K562 (cell line): ENCODE data around the gene HK1. TPM values are rescaled to one million over a fixed set of nuclear protein-coding genes. Genes with fewer than 3 reads are reported as not detected.
A peak's percentile ranks its signal among the peaks of the same experiment; 100 is the strongest.

Experiments used
- CLOCK ChIP-seq: fragments of 250-450 bp; sonication (Bioruptor Pico); IDR thresholded peaks from 2 replicates; pipeline ENCODE4 v1.4.0; 2020; ENCODE audit warnings: mild to moderate bottlenecking, moderate library complexity, borderline replicate concordance
- CUX1 ChIP-seq: fragments of 200-800 bp; sonication (Bioruptor generic); IDR thresholded peaks from 2 replicates; pipeline ENCODE4 v1.6.1; 2016; ENCODE audit warnings: missing genetic modification characterization, missing compliant biosample characterization
- GTF2B ChIP-seq: IDR thresholded peaks from 2 replicates; pipeline ENCODE4 v1.6.1; 2011; ENCODE audit not compliant: insufficient read length; ENCODE audit errors: extremely low read depth
- GTF2E2 ChIP-seq: fragments of 200-800 bp; sonication (Bioruptor generic); IDR thresholded peaks from 2 replicates; pipeline ENCODE4 v1.6.1; 2016; ENCODE audit warnings: missing genetic modification characterization, missing compliant biosample characterization
- L3MBTL2 ChIP-seq: fragments of 450-650 bp; IDR thresholded peaks from 2 replicates; pipeline ENCODE4 v1.6.1; 2016; ENCODE audit warnings: mild to moderate bottlenecking, moderate library complexity
- MAZ ChIP-seq, 2 experiments: fragments of 450-650 bp in 1 of 2; sonication (generic) in 1 of 2; formaldehyde crosslinking; IDR thresholded peaks in 1 of 2; conservative IDR thresholded peaks in 1 of 2; 2 replicates each; pipeline versions ENCODE4 v1.4.0 to v1.5.0; 2020; ENCODE audit warnings: mild to moderate bottlenecking in 1 of 2, missing genetic modification reagents in 1 of 2
- MTA1 ChIP-seq: fragments of 450-650 bp; IDR thresholded peaks from 2 replicates; pipeline ENCODE4 v1.6.1; 2017; ENCODE audit warnings: borderline replicate concordance
- NEUROD1 ChIP-seq: fragments of 150-350 bp; IDR thresholded peaks from 2 replicates; pipeline ENCODE4 v1.6.1; 2014; ENCODE audit warnings: borderline replicate concordance, low read length, low read depth; ENCODE audit not compliant: partially characterized antibody
- NR4A1 ChIP-seq, 2 experiments: fragments of 250-450 bp in 1 of 2; fragments of 450-650 bp in 1 of 2; sonication (Bioruptor Pico) in 1 of 2; IDR thresholded peaks; 2 replicates each; pipeline versions ENCODE4 v1.4.0 to v1.6.1; 2016 to 2020; ENCODE audit warnings: mild to moderate bottlenecking in 2 of 2, missing compliant biosample characterization in 1 of 2, missing genetic modification characterization in 1 of 2, moderate library complexity in 1 of 2
- NRF1 ChIP-seq, 2 experiments: fragments of 450-650 bp; IDR thresholded peaks in 1 of 2; conservative IDR thresholded peaks in 1 of 2; 2 replicates each; pipeline ENCODE4 v1.6.1; 2014; ENCODE audit warnings: mild to moderate bottlenecking in 2 of 2
- PBX2 ChIP-seq, 2 experiments: IDR thresholded peaks in 1 of 2; conservative IDR thresholded peaks in 1 of 2; 2 replicates each; pipeline ENCODE4 v1.6.1; 2016; ENCODE audit warnings: low read depth in 2 of 2, mild to moderate bottlenecking in 1 of 2, missing compliant biosample characterization in 1 of 2, missing genetic modification characterization in 1 of 2, moderate library complexity in 1 of 2
- RBBP5 ChIP-seq: fragments of 200-600 bp; sonication (generic); IDR thresholded peaks from 2 replicates; pipeline ENCODE4 v1.6.1; 2012; ENCODE audit warnings: borderline replicate concordance, mild to moderate bottlenecking, low read length, control low read depth, inconsistent platforms; ENCODE audit not compliant: insufficient read depth, poor library complexity, severe bottlenecking
- SMC3 ChIP-seq: conservative IDR thresholded peaks from 2 replicates; pipeline ENCODE4 v1.6.1; 2011; ENCODE audit warnings: low read depth, low read length, improper control_type of control experiment; ENCODE audit not compliant: insufficient read depth
- ZNF57 ChIP-seq: fragments of 450-650 bp; formaldehyde crosslinking; IDR thresholded peaks from 2 replicates; pipeline ENCODE4 v1.4.0; 2020; ENCODE audit warnings: mild to moderate bottlenecking, moderate library complexity
- polyA plus RNA-seq, 8 experiments: library from polyadenylated mRNA; depleted of rRNA in 4 of 8; stranded (reverse) in 5 of 8; unstranded in 3 of 8; fragments of >200 nt; fragmentation: Nextera tagmentation in 2 of 8; fragmentation: Illumina TruSeq in 1 of 8; extraction: Ambion mirVana in 2 of 8; extraction: Trizol in 1 of 8; gene quantifications; 2 replicates each; pipeline versions ENCODE4 v1.2.1 to v1.2.3, GENCODE V29; 2011 to 2014; ENCODE audit warnings: inconsistent platforms in 1 of 8, missing spikeins in 1 of 8
- total RNA-seq, 7 experiments: library from RNA; depleted of rRNA in 6 of 7; stranded (reverse); fragments of >200 nt in 6 of 7; fragmentation: Illumina TruSeq in 2 of 7; extraction: Trizol in 2 of 7; gene quantifications; 2 replicates each; pipeline versions ENCODE4 v1.2.1 to v1.2.3, GENCODE V29; 2011 to 2021; ENCODE audit warnings: low replicate concordance in 1 of 7

The HK1 gene
- total and polyA plus RNA-seq, 9 of the 15 experiments (the other 6 are each of a cell fraction or from before 2014, with no cell fraction given) = 29.2 to 444 (median 193) TPM

- TF ChIP-seq CLOCK (CRISPR knock-in tag) (no peak), GTF2B (no peak), RBBP5 (peak; percentile 38), MTA1 (peak; percentile 47; the same call in 1 of the 2 replicates), L3MBTL2 (no peak), NRF1 (conservative IDR thresholded peaks at IDR 0.05 in 1 of 2, IDR thresholded peaks at IDR 0.05 in 1 of 2) (peak; percentile 28 to 31; a peak in 1 of 4 replicates), NEUROD1 (peak; percentile 21), ZNF57 (no peak), SMC3 (no peak), GTF2E2 (tag) (no peak), PBX2 (CRISPR knock-in tag; IDR thresholded peaks at IDR 0.05; ENCODE audit: low read depth) (no peak), PBX2 (tag; conservative IDR thresholded peaks at IDR 0.05; ENCODE audit: low read depth) (peak; percentile 64), CUX1 (CRISPR knock-in tag) (peak; percentile 30; the same call in 1 of the 2 replicates), NR4A1 (CRISPR knock-in tag; IDR thresholded peaks at IDR 0.05) (no peak), NR4A1 (tag; IDR thresholded peaks at IDR 0.05) (0 out of 2 replicates have a peak, but pooled peaks have one; percentile 49), MAZ (CRISPR knock-in tag; conservative IDR thresholded peaks at IDR 0.05 in 1 of 2, IDR thresholded peaks at IDR 0.05 in 1 of 2) (no peak; a peak in 1 of 4 replicates)
Observed at GRCh38 chr10:69446650-69447151, 168.4 kb downstream of the HK1 start (continued).
